MM.1S (cell line): ENCODE data around the gene NEURL1B.

ENCODE experiments used
- DNase-seq: peaks from one replicate; pipeline ENCODE4 v3.0.0-alpha.2; 2015
- H2AFZ ChIP-seq: fragments of 300-600 bp; sonication (generic); 2 replicates; pipeline ENCODE4 v1.6.0; 2016; ENCODE audit warnings: antibody characterized with exemption, low read length
- H3F3A ChIP-seq: fragments of 300-600 bp; sonication (generic); 2 replicates; pipeline ENCODE4 v1.6.1; 2016; ENCODE audit warnings: mild to moderate bottlenecking, antibody characterized with exemption, low read length, moderate library complexity, mixed read lengths; ENCODE audit not compliant: insufficient read depth
- H3K27ac ChIP-seq: fragments of 300-600 bp; sonication (generic); 2 replicates; pipeline ENCODE4 v1.5.1; 2016; ENCODE audit warnings: mild to moderate bottlenecking, low read length
- H3K27me3 ChIP-seq: fragments of 300-600 bp; sonication (generic); replicated peaks from 2 replicates; pipeline ENCODE4 v1.6.0; 2016; ENCODE audit warnings: low read length; ENCODE audit not compliant: insufficient read depth
- H3K36me3 ChIP-seq: fragments of 300-600 bp; sonication (generic); replicated peaks from 2 replicates; pipeline ENCODE4 v1.6.1; 2016; ENCODE audit warnings: mild to moderate bottlenecking, low read length, mixed read lengths; ENCODE audit not compliant: insufficient read depth
- H3K4me1 ChIP-seq: fragments of 300-600 bp; sonication (generic); 2 replicates; pipeline ENCODE4 v1.6.1; 2016; ENCODE audit warnings: low read length, mixed read lengths
- H3K4me2 ChIP-seq: fragments of 300-600 bp; sonication (generic); 2 replicates; pipeline ENCODE4 v1.6.0; 2016; ENCODE audit warnings: low read depth, low read length
- H3K4me3 ChIP-seq: fragments of 300-600 bp; sonication (generic); 2 replicates; pipeline ENCODE4 v1.5.1; 2016; ENCODE audit warnings: low read length, mixed read lengths
- H3K79me2 ChIP-seq: fragments of 300-600 bp; sonication (generic); 2 replicates; pipeline ENCODE4 v1.6.1; 2016; ENCODE audit warnings: mixed run types, low read length, mixed read lengths
- H3K9ac ChIP-seq: fragments of 300-600 bp; sonication (generic); 2 replicates; pipeline ENCODE4 v1.6.1; 2016; ENCODE audit warnings: low read length, mixed read lengths
- H3K9me2 ChIP-seq: fragments of 300-600 bp; sonication (generic); replicated peaks from 2 replicates; pipeline ENCODE4 v1.6.1; 2016; ENCODE audit warnings: mild to moderate bottlenecking, low read length, mixed read lengths; ENCODE audit not compliant: insufficient read depth
- H3K9me3 ChIP-seq: fragments of 300-600 bp; sonication (generic); replicated peaks from 2 replicates; pipeline ENCODE4 v1.6.1; 2016; ENCODE audit warnings: mild to moderate bottlenecking, low read length, mixed read lengths; ENCODE audit not compliant: insufficient read depth
- H4K20me1 ChIP-seq: fragments of 300-600 bp; sonication (generic); 2 replicates; pipeline ENCODE4 v1.6.1; 2016; ENCODE audit warnings: mild to moderate bottlenecking, low read length, moderate library complexity, mixed read lengths; ENCODE audit not compliant: insufficient read depth
- EZH2 ChIP-seq: fragments of 300-600 bp; sonication (generic); optimal IDR thresholded peaks from 2 replicates; pipeline ENCODE3; 2017; ENCODE audit warnings: low read depth, mild to moderate bottlenecking, antibody characterized with exemption, low read length, mixed read lengths
- EZH2phosphoT487 ChIP-seq: fragments of 300-600 bp; sonication (generic); IDR thresholded peaks from 2 replicates; pipeline ENCODE4 v1.6.1; 2018; ENCODE audit warnings: antibody characterized with exemption, low read length
- TF ChIP-seq, protein P1 (sequence below): fragments of 300-600 bp; sonication (generic); IDR thresholded peaks from 2 replicates; pipeline ENCODE4 v1.5.1; 2016; ENCODE audit warnings: antibody characterized with exemption, low read length, mixed read lengths

Gene NEURL1B

DNA sequence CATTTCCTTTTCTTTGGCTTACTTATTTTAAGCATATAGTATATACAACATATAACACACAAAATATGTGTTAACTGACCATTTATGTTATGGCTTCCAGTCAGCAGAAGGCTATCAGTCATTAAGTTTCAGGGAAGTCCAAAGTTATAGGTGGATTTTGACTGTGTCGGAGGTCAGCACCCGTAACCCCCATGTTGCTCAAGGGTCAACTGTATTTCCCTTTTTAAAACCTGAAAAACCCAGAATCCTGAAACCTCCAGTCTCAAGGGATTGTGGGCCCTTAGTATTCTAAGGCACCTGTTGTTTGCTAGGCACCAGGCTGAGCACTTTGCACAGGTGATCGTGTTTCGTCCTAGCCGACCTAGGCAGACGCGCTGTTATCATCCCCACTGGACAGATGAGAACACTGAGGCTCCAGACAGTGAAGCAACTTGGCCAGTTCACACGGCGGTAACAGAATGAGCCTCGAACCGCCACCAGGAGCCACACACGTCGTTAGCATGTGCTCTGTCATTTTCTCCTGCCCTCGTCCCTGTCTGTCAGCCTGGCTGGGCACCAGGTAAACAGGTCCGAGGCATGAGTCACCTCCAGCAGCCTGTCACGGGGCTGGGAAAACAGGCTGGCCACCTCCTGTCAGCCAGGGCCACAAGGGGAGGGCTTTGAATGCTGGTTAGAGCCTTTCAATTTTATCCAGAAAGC, 90.1 kb downstream of the NEURL1B start:
- DNase-seq = no peak
- Histone ChIP-seq H3K9me2 (no peaks in the 10 kb centered on the region), H4K20me1 (no peaks in the 10 kb centered on the region), H3K27ac (no peak overlapping the region), H2AFZ (no peak overlapping the region), H3K9ac (no peak overlapping the region), H3K4me3 (no peak overlapping the region), H3K4me2 (no peak overlapping the region), H3K27me3 (no peaks in the 10 kb centered on the region), H3K9me3 (no peaks in the 10 kb centered on the region), H3K36me3 (no peaks in the 10 kb centered on the region), H3K4me1 (no peaks in the 10 kb centered on the region), H3F3A (no peaks in the 10 kb centered on the region), H3K79me2 (no peaks in the 10 kb centered on the region)
- TF ChIP-seq EZH2 (no peak), EZH2phosphoT487 (no peak)
- TF ChIP-seq, protein P1, sequence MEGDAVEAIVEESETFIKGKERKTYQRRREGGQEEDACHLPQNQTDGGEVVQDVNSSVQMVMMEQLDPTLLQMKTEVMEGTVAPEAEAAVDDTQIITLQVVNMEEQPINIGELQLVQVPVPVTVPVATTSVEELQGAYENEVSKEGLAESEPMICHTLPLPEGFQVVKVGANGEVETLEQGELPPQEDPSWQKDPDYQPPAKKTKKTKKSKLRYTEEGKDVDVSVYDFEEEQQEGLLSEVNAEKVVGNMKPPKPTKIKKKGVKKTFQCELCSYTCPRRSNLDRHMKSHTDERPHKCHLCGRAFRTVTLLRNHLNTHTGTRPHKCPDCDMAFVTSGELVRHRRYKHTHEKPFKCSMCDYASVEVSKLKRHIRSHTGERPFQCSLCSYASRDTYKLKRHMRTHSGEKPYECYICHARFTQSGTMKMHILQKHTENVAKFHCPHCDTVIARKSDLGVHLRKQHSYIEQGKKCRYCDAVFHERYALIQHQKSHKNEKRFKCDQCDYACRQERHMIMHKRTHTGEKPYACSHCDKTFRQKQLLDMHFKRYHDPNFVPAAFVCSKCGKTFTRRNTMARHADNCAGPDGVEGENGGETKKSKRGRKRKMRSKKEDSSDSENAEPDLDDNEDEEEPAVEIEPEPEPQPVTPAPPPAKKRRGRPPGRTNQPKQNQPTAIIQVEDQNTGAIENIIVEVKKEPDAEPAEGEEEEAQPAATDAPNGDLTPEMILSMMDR = no peak

- Histone ChIP-seq H3K4me2 (no peak overlapping the region), H3K27ac (no peak overlapping the region)
Observed at GRCh38 chr5:172731680-172732074, 90.6 kb downstream of the NEURL1B start.

GRCh38 chr5:172732201-172732865, 91.3 kb downstream of the NEURL1B start:
- Histone ChIP-seq H3K79me2 (no peaks in the 10 kb centered on the region), H3K27me3 (no peaks in the 10 kb centered on the region), H3K4me2 (no peak overlapping the region), H4K20me1 (no peaks in the 10 kb centered on the region), H3K27ac (no peak overlapping the region), H3K4me3 (no peak overlapping the region), H3K4me1 (no peaks in the 10 kb centered on the region), H3F3A (no peaks in the 10 kb centered on the region), H3K9me3 (no peaks in the 10 kb centered on the region), H3K36me3 (no peaks in the 10 kb centered on the region), H3K9ac (no peak overlapping the region), H3K9me2 (no peaks in the 10 kb centered on the region), H2AFZ (no peak overlapping the region)
- no peak for DNase-seq
- TF ChIP-seq EZH2 (no peak), EZH2phosphoT487 (no peak)
- TF ChIP-seq, protein P1 = no peak

More at GRCh38 chr5:172731680-172732074, 90.6 kb downstream of the NEURL1B start:
- no peaks in the 10 kb centered on the region for H3K36me3 ChIP-seq
- no peaks in the 10 kb centered on the region for H3K4me1 ChIP-seq
- no peak overlapping the region for H3K9ac ChIP-seq
- no peaks in the 10 kb centered on the region for H3K9me2 ChIP-seq
- no peaks in the 10 kb centered on the region for H4K20me1 ChIP-seq
- no peak for DNase-seq
- TF ChIP-seq, protein P1 = no peak
- no peak for TF ChIP-seq EZH2
- TF ChIP-seq EZH2phosphoT487 = no peak
- no peaks in the 10 kb centered on the region for H3K27me3 ChIP-seq
- H3K9me3 ChIP-seq = no peaks in the 10 kb centered on the region
- no peaks in the 10 kb centered on the region for H3K79me2 ChIP-seq
- no peak overlapping the region for H3K4me3 ChIP-seq
- no peaks in the 10 kb centered on the region for H3F3A ChIP-seq
- no peak overlapping the region for H2AFZ ChIP-seq
